HepG2 (cell line): Measurements from ENCODE around the gene ST6GALNAC3. TPM values are rescaled to one million over a fixed set of nuclear protein-coding genes. Genes with fewer than 3 reads are reported as not detected.

Experiments used
- ATAC-seq: fragments of 200-7000 bp; cut with Tn5 transposase; 3 replicates; pipeline ENCODE4 v1.9.1; 2020; ENCODE audit warnings: mild to moderate bottlenecking, moderate library complexity
- BruUV-seq: library from RNA; stranded (reverse); fragments of 400-500 nt; replicated peaks from 2 replicates; lab custom pipeline; 2021; lab: Mats Ljungman, UMichigan
- CTCF ChIA-PET: fragments of 300-600 bp; formaldehyde crosslinking; extraction: SDS; loops from one replicate; lab custom pipeline; 2021; ENCODE audit warnings: low total read pairs, inconsistent platforms, low intra/inter-chr PET ratio; lab: Yijun Ruan, JAX
- POLR2A ChIA-PET: fragments of 350-600 bp; sonication (Branson Sonifier 250); formaldehyde crosslinking; loops from one replicate; lab custom pipeline; 2020; ENCODE audit warnings: antibody characterized with exemption, inconsistent platforms; lab: Yijun Ruan, JAX
- DNase-seq: peaks from one replicate; pipeline ENCODE4 v3.0.0-alpha.2; 2015; ENCODE audit warnings: low spot score
- FAIRE-seq: peaks from 3 replicates; lab custom pipeline; 2011; peaks lifted over from hg19 to GRCh38; lab: Jason Lieb, UNC
- H2AFZ ChIP-seq: one replicate; pipeline ENCODE4 v1.6.1; 2011; ENCODE audit warnings: low read length, inconsistent platforms
- H3K27ac ChIP-seq: fragments of 300-600 bp; 3 replicates; pipeline ENCODE4 v1.8.0; 2011; ENCODE audit warnings: mixed run types, mild to moderate bottlenecking, mixed read lengths, low read length, inconsistent platforms; ENCODE audit not compliant: insufficient read depth; ENCODE audit errors: extremely low read length
- H3K27me3 ChIP-seq, 2 experiments: fragments of 200-600 bp in 1 of 2; 2 replicates in 1 of 2; 3 replicates in 1 of 2; pipeline versions ENCODE4 v1.6.0 to v1.8.0; 2011; ENCODE audit warnings: low read length in 2 of 2, mild to moderate bottlenecking in 2 of 2, moderate library complexity in 2 of 2, inconsistent platforms in 1 of 2; ENCODE audit not compliant: insufficient read depth in 2 of 2, control insufficient read depth in 1 of 2
- H3K36me3 ChIP-seq, 2 experiments: fragments of 200-600 bp in 1 of 2; replicated peaks in 1 of 2; 2 replicates in 1 of 2; 3 replicates in 1 of 2; pipeline versions ENCODE4 v1.5.1 to v1.8.0; 2011; ENCODE audit warnings: low read length in 2 of 2, inconsistent platforms in 1 of 2; ENCODE audit not compliant: insufficient read depth in 2 of 2, control insufficient read depth in 1 of 2
- H3K4me1 ChIP-seq: 2 replicates; pipeline ENCODE4 v1.5.1; 2012; ENCODE audit warnings: low read length, inconsistent platforms; ENCODE audit not compliant: insufficient read depth
- H3K4me2 ChIP-seq: 2 replicates; pipeline ENCODE4 v1.6.0; 2011; ENCODE audit warnings: low read depth, low read length, inconsistent platforms
- H3K4me3 ChIP-seq, 3 experiments: fragments of 200-600 bp in 1 of 3; sonication (generic), shearing (Covaris generic) in 1 of 3; replicated peaks in 1 of 3; 2 replicates each; pipeline ENCODE4 v1.5.1; 2011 to 2016; ENCODE audit warnings: low read length in 3 of 3, inconsistent platforms in 2 of 3, low read depth in 2 of 3, mild to moderate bottlenecking in 2 of 3, control low read depth in 1 of 3, mixed read lengths in 1 of 3; ENCODE audit not compliant: insufficient read depth in 1 of 3
- H3K79me2 ChIP-seq: one replicate; pipeline ENCODE4 v1.6.1; 2011; ENCODE audit warnings: low read length, inconsistent platforms; ENCODE audit not compliant: insufficient read depth
- H3K9ac ChIP-seq: 2 replicates; pipeline ENCODE4 v1.6.0; 2011; ENCODE audit warnings: mild to moderate bottlenecking, low read depth, low read length, inconsistent platforms; ENCODE audit not compliant: insufficient read depth
- H3K9me3 ChIP-seq: 2 replicates; pipeline ENCODE4 v1.5.1; 2012; ENCODE audit warnings: mild to moderate bottlenecking, low read length
- H4K20me1 ChIP-seq: 2 replicates; pipeline ENCODE4 v1.6.0; 2011; ENCODE audit warnings: inconsistent platforms, mild to moderate bottlenecking, low read length, moderate library complexity; ENCODE audit not compliant: insufficient read depth
- ARHGAP35 ChIP-seq: sonication (generic); formaldehyde crosslinking; IDR thresholded peaks from 2 replicates; pipeline ENCODE4 v1.9.0; 2022; ENCODE audit warnings: mild to moderate bottlenecking, inconsistent platforms, moderate library complexity, missing genetic modification reagents, borderline replicate concordance
- HMG20A ChIP-seq: IDR thresholded peaks from 2 replicates; pipeline ENCODE4 v1.6.1; 2016; ENCODE audit warnings: borderline replicate concordance
- JARID2 ChIP-seq: sonication (generic); formaldehyde crosslinking; IDR thresholded peaks from 2 replicates; pipeline ENCODE4 v1.8.1; 2023; ENCODE audit warnings: missing genetic modification reagents, inconsistent platforms; ENCODE audit not compliant: insufficient replicate concordance
- MTF1 ChIP-seq: sonication (generic); formaldehyde crosslinking; IDR thresholded peaks from 2 replicates; pipeline ENCODE4 v1.5.0; 2020; ENCODE audit warnings: missing genetic modification reagents
- RBM39 ChIP-seq: fragments of 200-400 bp; formaldehyde crosslinking; IDR thresholded peaks from one replicate; pipeline ENCODE4 v1.6.1; 2018; ENCODE audit warnings: antibody characterized with exemption, mild to moderate bottlenecking, low read depth, low read length; ENCODE audit not compliant: poor library complexity, severe bottlenecking
- SAP130 ChIP-seq: IDR thresholded peaks from 2 replicates; pipeline ENCODE4 v1.6.1; 2016; ENCODE audit warnings: low read depth
- TFDP1 ChIP-seq: IDR thresholded peaks from 2 replicates; pipeline ENCODE4 v1.6.1; 2016; ENCODE audit warnings: missing compliant biosample characterization, missing genetic modification reagents, borderline replicate concordance
- TRIM24 ChIP-seq: sonication (generic); formaldehyde crosslinking; IDR thresholded peaks from 2 replicates; pipeline ENCODE4 v1.8.0; 2022; ENCODE audit warnings: mild to moderate bottlenecking, missing genetic modification reagents
- ZBTB39 ChIP-seq: sonication (generic); formaldehyde crosslinking; IDR thresholded peaks from 2 replicates; pipeline ENCODE4 v1.5.0; 2020; ENCODE audit warnings: missing genetic modification reagents
- ZNF143 ChIP-seq: sonication (generic); formaldehyde crosslinking; IDR thresholded peaks from 2 replicates; pipeline ENCODE4 v1.4.0; 2020; ENCODE audit warnings: missing genetic modification reagents
- ZNF382 ChIP-seq: sonication (generic); formaldehyde crosslinking; IDR thresholded peaks from 2 replicates; pipeline ENCODE4 v1.5.0; 2020; ENCODE audit warnings: missing genetic modification reagents, mild to moderate bottlenecking, borderline replicate concordance
- WGBS: methylation state at CpG from one replicate; pipeline ENCODE4 v1.1.6; 2017; ENCODE audit warnings: low lambda C conversion rate; 5-methylcytosine and 5-hydroxymethylcytosine counted together
- in situ Hi-C: cut with HindIII; loops from 2 replicates; pipeline ENCODE4 v1.10.0; 2017; ENCODE audit warnings: low pct_unique_long_range_greater_than_20kb; ENCODE audit not compliant: extremely low pct_ligation_motif_present
- intact Hi-C: fragments of 100-400 bp; cut with micrococcal nuclease; formaldehyde crosslinking; loops from one replicate; pipeline ENCODE4 v1.10.0; 2022; ENCODE audit not compliant: unreplicated experiment
- polyA plus RNA-seq, 8 experiments: library from polyadenylated mRNA; depleted of rRNA in 3 of 8; stranded (reverse) in 7 of 8; unstranded in 1 of 8; fragments of >200 nt; fragmentation: Illumina TruSeq in 4 of 8; extraction: Trizol in 4 of 8; gene quantifications; 2 replicates each; pipeline versions ENCODE4 v1.2.1 to v1.2.3, GENCODE V29; 2011 to 2016; ENCODE audit warnings: low read depth in 4 of 8, missing spikeins in 1 of 8, mixed read lengths in 1 of 8; ENCODE audit not compliant: insufficient read depth in 1 of 8
- total RNA-seq, 5 experiments: library from RNA; depleted of rRNA; stranded (reverse); fragments of >200 nt; fragmentation: Illumina TruSeq; extraction: Trizol; gene quantifications; 2 replicates each; pipeline ENCODE4 v1.2.3, GENCODE V29; 2016; ENCODE audit warnings: low read depth in 1 of 5
- TF ChIP-seq, protein P1 (sequence below): sonication (generic); formaldehyde crosslinking; IDR thresholded peaks from 2 replicates; pipeline ENCODE4 v1.4.0; 2020; ENCODE audit warnings: mild to moderate bottlenecking, missing genetic modification reagents
- TF ChIP-seq, protein P2 (sequence below), 2 experiments: IDR thresholded peaks; 2 replicates each; pipeline ENCODE4 v1.6.1; 2011 to 2012; ENCODE audit warnings: low read length in 2 of 2, borderline replicate concordance in 1 of 2, low read depth in 1 of 2, mild to moderate bottlenecking in 1 of 2, moderate library complexity in 1 of 2

The ST6GALNAC3 gene
- total and polyA plus RNA-seq, 2 of the 13 experiments (the other 11 are each of a cell fraction or from before 2014, with no cell fraction given): not detected

- H3K27ac ChIP-seq: no peak overlapping the region
- H3K36me3 ChIP-seq: no peaks in the 10 kb centered on the region
- FAIRE-seq (no peak), DNase-seq (no peak), ATAC-seq (no peak)
- in situ Hi-C loops: no loop called here
- intact Hi-C loops: no loop called here
- H3K79me2 ChIP-seq: no peaks in the 10 kb centered on the region
- POLR2A ChIA-PET: no interaction called here
- H3K27me3 ChIP-seq: no peaks in the 10 kb centered on the region
- H3K4me1 ChIP-seq: no peaks in the 10 kb centered on the region
- H3K4me2 ChIP-seq: no peak overlapping the region
- H2AFZ ChIP-seq: no peak overlapping the region
- BruUV-seq: no TSS peak
- no peaks in the 10 kb centered on the region for H4K20me1 ChIP-seq
- no peak overlapping the region for H3K9ac ChIP-seq
- H3K4me3 ChIP-seq: no peak overlapping the region
- no peaks in the 10 kb centered on the region for H3K9me3 ChIP-seq
- CTCF ChIA-PET: no interaction called here
- WGBS: 7% methylated on average over 2 of the region's 2 CpGs
- TF ChIP-seq, protein P1, sequence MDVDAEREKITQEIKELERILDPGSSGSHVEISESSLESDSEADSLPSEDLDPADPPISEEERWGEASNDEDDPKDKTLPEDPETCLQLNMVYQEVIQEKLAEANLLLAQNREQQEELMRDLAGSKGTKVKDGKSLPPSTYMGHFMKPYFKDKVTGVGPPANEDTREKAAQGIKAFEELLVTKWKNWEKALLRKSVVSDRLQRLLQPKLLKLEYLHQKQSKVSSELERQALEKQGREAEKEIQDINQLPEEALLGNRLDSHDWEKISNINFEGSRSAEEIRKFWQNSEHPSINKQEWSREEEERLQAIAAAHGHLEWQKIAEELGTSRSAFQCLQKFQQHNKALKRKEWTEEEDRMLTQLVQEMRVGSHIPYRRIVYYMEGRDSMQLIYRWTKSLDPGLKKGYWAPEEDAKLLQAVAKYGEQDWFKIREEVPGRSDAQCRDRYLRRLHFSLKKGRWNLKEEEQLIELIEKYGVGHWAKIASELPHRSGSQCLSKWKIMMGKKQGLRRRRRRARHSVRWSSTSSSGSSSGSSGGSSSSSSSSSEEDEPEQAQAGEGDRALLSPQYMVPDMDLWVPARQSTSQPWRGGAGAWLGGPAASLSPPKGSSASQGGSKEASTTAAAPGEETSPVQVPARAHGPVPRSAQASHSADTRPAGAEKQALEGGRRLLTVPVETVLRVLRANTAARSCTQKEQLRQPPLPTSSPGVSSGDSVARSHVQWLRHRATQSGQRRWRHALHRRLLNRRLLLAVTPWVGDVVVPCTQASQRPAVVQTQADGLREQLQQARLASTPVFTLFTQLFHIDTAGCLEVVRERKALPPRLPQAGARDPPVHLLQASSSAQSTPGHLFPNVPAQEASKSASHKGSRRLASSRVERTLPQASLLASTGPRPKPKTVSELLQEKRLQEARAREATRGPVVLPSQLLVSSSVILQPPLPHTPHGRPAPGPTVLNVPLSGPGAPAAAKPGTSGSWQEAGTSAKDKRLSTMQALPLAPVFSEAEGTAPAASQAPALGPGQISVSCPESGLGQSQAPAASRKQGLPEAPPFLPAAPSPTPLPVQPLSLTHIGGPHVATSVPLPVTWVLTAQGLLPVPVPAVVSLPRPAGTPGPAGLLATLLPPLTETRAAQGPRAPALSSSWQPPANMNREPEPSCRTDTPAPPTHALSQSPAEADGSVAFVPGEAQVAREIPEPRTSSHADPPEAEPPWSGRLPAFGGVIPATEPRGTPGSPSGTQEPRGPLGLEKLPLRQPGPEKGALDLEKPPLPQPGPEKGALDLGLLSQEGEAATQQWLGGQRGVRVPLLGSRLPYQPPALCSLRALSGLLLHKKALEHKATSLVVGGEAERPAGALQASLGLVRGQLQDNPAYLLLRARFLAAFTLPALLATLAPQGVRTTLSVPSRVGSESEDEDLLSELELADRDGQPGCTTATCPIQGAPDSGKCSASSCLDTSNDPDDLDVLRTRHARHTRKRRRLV (CRISPR knock-in tag): no peak
- TF ChIP-seq ARHGAP35 (no peak), TRIM24 (no peak), MTF1 (CRISPR knock-in tag) (no peak), RBM39 (no peak), TFDP1 (CRISPR knock-in tag) (no peak), HMG20A (no peak), ZNF382 (no peak), JARID2 (no peak), ZNF143 (no peak), ZBTB39 (CRISPR knock-in tag) (no peak), SAP130 (CRISPR knock-in tag) (no peak)
- TF ChIP-seq, protein P2, sequence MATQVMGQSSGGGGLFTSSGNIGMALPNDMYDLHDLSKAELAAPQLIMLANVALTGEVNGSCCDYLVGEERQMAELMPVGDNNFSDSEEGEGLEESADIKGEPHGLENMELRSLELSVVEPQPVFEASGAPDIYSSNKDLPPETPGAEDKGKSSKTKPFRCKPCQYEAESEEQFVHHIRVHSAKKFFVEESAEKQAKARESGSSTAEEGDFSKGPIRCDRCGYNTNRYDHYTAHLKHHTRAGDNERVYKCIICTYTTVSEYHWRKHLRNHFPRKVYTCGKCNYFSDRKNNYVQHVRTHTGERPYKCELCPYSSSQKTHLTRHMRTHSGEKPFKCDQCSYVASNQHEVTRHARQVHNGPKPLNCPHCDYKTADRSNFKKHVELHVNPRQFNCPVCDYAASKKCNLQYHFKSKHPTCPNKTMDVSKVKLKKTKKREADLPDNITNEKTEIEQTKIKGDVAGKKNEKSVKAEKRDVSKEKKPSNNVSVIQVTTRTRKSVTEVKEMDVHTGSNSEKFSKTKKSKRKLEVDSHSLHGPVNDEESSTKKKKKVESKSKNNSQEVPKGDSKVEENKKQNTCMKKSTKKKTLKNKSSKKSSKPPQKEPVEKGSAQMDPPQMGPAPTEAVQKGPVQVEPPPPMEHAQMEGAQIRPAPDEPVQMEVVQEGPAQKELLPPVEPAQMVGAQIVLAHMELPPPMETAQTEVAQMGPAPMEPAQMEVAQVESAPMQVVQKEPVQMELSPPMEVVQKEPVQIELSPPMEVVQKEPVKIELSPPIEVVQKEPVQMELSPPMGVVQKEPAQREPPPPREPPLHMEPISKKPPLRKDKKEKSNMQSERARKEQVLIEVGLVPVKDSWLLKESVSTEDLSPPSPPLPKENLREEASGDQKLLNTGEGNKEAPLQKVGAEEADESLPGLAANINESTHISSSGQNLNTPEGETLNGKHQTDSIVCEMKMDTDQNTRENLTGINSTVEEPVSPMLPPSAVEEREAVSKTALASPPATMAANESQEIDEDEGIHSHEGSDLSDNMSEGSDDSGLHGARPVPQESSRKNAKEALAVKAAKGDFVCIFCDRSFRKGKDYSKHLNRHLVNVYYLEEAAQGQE (IDR thresholded peaks at IDR 0.05; ENCODE audit: borderline replicate concordance in 1 of 2, low read depth in 1 of 2, low read length in 2 of 2): no peak
These were observed 114.8 kb downstream of the ST6GALNAC3 start for GRCh38 chr1:76189310-76189709.
